AG09319 (cell line): Measurements from ENCODE around the gene TRIM47.

Experiments
- DNase-seq: peaks from one replicate; pipeline ENCODE4 v3.0.0-alpha.2; 2010; ENCODE audit warnings: low read depth; ENCODE audit errors: extremely low read depth
- TF ChIP-seq, protein P1 (sequence below): IDR thresholded peaks from 2 replicates; pipeline ENCODE4 v1.5.1; 2011; ENCODE audit warnings: low read depth, mild to moderate bottlenecking, inconsistent platforms, low read length, moderate library complexity

TRIM47 gene

DNA sequence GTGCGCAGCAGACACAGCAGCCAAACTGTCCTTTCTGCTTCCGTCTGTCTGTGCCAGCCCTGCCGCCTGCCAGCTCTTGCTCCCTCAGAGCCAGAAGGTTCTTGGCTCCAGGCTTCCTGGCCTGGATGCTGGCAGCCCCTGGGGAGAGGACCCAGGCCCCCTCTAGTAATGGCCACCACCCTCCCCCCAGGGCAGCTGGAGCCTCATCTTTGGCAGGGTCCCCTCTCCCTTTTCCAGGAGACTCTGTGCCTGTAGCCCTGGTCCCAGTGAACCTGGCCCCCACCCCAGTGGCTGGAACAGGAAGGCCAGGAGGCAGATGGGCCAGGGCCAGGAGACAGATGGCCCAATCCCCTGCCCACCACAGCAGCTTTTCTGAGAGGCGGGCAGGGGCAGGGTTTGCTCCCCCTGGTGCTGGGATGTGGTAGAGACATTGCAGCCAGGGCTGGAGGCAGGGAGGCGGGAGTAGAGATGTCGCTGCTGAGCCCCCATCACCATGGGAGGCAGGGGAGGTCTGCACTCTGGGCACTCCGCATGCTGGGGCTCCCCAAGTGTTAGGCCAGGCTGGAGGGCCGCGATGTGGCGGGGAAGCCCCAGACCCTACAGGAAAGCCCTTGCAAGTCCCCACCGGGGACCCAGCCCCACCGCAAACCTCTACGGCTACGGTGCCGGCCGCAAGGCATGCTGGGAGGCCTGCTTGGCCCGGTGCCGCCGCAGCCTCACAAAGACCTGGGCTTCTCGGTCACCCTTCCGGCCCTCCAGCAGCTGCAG lies 50.9 kb downstream of the TRIM47 start:
- DNase-seq: no peak
- TF ChIP-seq, protein P1, sequence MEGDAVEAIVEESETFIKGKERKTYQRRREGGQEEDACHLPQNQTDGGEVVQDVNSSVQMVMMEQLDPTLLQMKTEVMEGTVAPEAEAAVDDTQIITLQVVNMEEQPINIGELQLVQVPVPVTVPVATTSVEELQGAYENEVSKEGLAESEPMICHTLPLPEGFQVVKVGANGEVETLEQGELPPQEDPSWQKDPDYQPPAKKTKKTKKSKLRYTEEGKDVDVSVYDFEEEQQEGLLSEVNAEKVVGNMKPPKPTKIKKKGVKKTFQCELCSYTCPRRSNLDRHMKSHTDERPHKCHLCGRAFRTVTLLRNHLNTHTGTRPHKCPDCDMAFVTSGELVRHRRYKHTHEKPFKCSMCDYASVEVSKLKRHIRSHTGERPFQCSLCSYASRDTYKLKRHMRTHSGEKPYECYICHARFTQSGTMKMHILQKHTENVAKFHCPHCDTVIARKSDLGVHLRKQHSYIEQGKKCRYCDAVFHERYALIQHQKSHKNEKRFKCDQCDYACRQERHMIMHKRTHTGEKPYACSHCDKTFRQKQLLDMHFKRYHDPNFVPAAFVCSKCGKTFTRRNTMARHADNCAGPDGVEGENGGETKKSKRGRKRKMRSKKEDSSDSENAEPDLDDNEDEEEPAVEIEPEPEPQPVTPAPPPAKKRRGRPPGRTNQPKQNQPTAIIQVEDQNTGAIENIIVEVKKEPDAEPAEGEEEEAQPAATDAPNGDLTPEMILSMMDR: peak; percentile 69

DNA sequence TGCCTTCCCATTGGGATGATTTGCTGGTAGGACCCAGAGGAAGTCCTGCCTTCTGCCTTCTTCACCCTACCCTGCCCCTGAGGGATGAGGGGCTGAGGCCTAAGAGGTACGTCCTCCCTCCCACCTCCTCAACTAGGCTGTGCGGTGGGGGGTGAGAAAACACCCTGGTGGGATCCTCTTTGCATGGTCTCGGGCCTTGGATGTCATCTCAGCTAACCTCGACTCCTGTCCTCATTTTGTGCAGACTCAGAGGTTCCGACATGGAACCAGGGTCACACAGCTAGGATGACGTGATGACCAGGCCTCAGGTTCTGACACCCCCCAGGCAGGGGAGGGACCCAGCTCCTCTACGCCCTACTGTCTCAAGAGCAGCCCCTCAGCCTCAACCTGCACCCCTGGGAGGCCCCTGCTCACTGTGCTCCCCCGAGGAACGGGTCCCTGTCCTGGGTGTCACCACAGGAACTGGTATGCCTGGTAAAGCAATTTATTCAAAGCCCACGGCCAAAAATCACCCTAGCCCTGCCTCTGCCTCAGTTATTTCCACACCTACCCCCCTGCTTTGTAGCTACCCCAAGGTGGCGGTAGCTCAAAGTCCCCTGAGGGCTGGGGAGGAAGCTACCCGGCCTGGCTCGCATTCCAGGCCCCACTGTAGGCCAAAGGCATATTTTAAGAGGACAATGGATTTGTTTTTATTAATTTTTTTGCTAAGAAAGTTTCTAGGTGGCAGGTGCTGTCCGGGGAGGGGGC lies 51.6 kb downstream of the TRIM47 start:
- TF ChIP-seq, protein P1: no peak
- DNase-seq: no peak

DNA sequence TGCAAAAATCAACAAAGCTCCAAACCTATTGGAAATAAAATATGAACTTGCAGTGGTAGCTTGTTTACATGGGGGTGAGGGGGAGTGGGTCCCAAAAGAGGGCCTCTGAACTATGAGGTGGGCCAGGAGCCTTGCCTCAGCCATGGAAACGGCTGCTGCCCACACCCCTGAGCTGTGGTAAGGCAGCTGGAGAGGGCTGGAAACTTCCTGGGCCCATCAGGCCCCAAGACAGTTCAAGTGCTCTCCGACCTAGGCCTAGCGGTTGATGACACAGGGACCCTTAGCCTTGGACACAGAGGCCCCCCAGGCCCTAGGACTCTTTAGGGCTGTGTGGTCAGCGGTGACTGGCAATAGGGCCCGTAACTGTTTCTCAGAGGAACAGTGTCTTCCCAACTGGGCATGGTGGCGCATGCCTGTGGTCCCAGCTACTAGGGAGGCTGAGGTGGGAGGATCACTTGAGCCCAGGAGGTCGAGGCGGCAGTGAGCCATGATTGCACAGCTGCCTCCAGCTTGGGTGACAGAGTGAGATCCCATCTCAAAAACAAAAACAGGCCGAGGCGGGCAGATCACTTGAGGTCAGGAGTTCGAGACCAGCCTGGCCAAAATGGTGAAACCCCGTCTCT lies 52.5 kb downstream of the TRIM47 start:
- no peak for DNase-seq
- TF ChIP-seq, protein P1: no peak

DNA sequence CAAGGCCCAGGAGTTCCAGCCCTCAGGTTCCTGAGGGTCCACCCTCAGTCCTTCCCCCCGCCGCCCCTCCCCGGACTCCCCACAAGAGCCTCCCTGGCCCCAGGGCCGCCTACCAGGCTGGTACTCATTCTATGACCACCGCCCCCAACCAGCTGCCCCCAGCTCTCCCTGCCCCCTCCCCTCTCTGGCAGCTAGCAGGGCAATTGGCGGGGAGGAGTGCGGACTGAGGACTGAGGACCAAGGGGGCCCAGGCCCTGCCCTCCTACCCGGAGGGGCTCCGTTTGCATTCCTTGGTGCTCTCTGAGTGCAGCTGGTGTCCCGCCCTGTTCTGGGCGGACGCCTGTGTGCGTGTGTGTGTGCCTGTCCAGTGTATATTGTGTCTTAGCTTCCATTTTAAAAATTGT lies 53.2 kb downstream of the TRIM47 start:
- DNase-seq: no peak
- TF ChIP-seq, protein P1: no peak

DNA sequence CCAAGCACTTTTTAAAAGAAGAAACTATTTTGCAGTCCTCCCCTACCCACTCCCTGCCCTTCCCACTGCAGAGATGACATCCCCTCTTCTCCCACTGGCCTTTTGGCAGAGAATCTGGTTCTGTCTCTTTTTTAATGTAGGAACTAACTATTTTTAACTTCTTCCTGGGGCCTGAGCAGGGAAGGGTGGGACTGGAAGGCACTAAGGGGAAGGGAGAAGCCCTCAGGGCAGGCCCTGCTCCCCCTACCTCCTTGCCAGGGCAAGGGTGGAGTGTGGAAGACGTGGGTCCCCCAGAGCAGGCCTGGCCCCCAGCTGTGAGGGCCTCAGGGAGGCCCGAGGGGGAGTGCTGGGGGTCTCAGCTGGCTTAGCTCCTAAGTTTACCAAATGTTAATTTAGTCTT lies 53.7 kb downstream of the TRIM47 start:
- TF ChIP-seq, protein P1: no peak
- no peak for DNase-seq
